PC-9 (cell line): ENCODE measurements around the gene FAU. TPM values are rescaled to one million over a fixed set of nuclear protein-coding genes. Genes with fewer than 3 reads are reported as not detected.

ENCODE experiments used
- BruUV-seq: library from RNA; stranded (reverse); fragments of 400-500 nt; replicated peaks from 2 replicates; lab custom pipeline; 2021; lab: Mats Ljungman, UMichigan
- CTCF ChIA-PET: fragments of 300-600 bp; sonication (Branson Sonifier 250); formaldehyde crosslinking; loops from one replicate; lab custom pipeline; 2022; ENCODE audit warnings: antibody characterized with exemption; lab: Charles Lee
- POLR2A ChIA-PET: fragments of 300-600 bp; sonication (Branson Sonifier 250); formaldehyde crosslinking; loops from one replicate; lab custom pipeline; 2022; ENCODE audit warnings: antibody characterized with exemption; ENCODE audit not compliant: unreplicated experiment; lab: Charles Lee
- DNase-seq, 2 experiments: peaks; one replicate each; pipeline versions ENCODE4 v3.0.0 to v3.0.0-alpha.2; 2015 to 2022; ENCODE audit warnings: mixed read lengths in 1 of 2
- H2AFZ ChIP-seq: fragments of 200-600 bp; sonication (generic); 2 replicates; pipeline ENCODE4 v1.8.1; 2017; ENCODE audit warnings: antibody characterized with exemption
- H3F3A ChIP-seq: fragments of 200-600 bp; sonication (generic); 2 replicates; pipeline ENCODE4 v1.8.1; 2017; ENCODE audit warnings: antibody characterized with exemption, mild to moderate bottlenecking, low read depth; ENCODE audit not compliant: insufficient read depth
- H3K27ac ChIP-seq: fragments of 200-600 bp; sonication (generic); 2 replicates; pipeline ENCODE4 v1.6.1; 2016; ENCODE audit warnings: mixed run types
- H3K27me3 ChIP-seq: fragments of 200-600 bp; sonication (generic); 2 replicates; pipeline ENCODE4 v1.6.1; 2016; ENCODE audit warnings: low read depth, mixed run types; ENCODE audit not compliant: insufficient read depth
- H3K36me3 ChIP-seq: fragments of 200-600 bp; sonication (generic); 2 replicates; pipeline ENCODE4 v1.6.1; 2016; ENCODE audit warnings: low read depth, mixed run types
- H3K4me1 ChIP-seq: fragments of 200-600 bp; sonication (generic); replicated peaks from 2 replicates; pipeline ENCODE4 v1.6.1; 2016; ENCODE audit warnings: mixed run types; ENCODE audit not compliant: insufficient read depth
- H3K4me2 ChIP-seq: fragments of 200-600 bp; sonication (generic); 2 replicates; pipeline ENCODE4 v1.6.1; 2017; ENCODE audit warnings: mixed run types
- H3K4me3 ChIP-seq: fragments of 200-600 bp; sonication (generic); 2 replicates; pipeline ENCODE4 v1.6.1; 2016; ENCODE audit warnings: mixed run types
- H3K79me2 ChIP-seq: fragments of 200-600 bp; sonication (generic); 2 replicates; pipeline ENCODE4 v1.6.1; 2017; ENCODE audit warnings: low read depth, mixed run types
- H3K9me2 ChIP-seq: fragments of 200-600 bp; sonication (generic); 2 replicates; pipeline ENCODE4 v1.8.1; 2017; ENCODE audit warnings: mild to moderate bottlenecking; ENCODE audit not compliant: insufficient read depth
- H3K9me3 ChIP-seq: fragments of 200-600 bp; sonication (generic); 2 replicates; pipeline ENCODE4 v1.8.1; 2016; ENCODE audit warnings: low read depth; ENCODE audit not compliant: insufficient read depth
- H4K20me1 ChIP-seq: fragments of 200-600 bp; sonication (generic); 2 replicates; pipeline ENCODE4 v1.8.1; 2017; ENCODE audit not compliant: insufficient read depth
- EZH2 ChIP-seq: fragments of 200-600 bp; sonication (generic); IDR thresholded peaks from 2 replicates; pipeline ENCODE4 v1.8.0; 2017; ENCODE audit warnings: antibody characterized with exemption, low read depth
- intact Hi-C: fragments of 100-400 bp; cut with micrococcal nuclease; formaldehyde crosslinking; loops from one replicate; pipeline ENCODE4 v1.10.0; 2022; ENCODE audit not compliant: unreplicated experiment
- microRNA-seq: library from miRNA; unstranded; fragments of <30 nt; microRNA quantifications from one replicate; pipeline ENCODE4 v1.2.0, GENCODE V29; 2021; ENCODE audit warnings: borderline number of aligned reads, borderline replicate concordance
- total RNA-seq: library from RNA; stranded (reverse); gene quantifications from 2 replicates; pipeline ENCODE4 v1.2.3, GENCODE V29; 2021
- TF ChIP-seq, protein P1 (sequence below): fragments of 200-600 bp; sonication (generic); conservative IDR thresholded peaks from 2 replicates; pipeline ENCODE4 v1.6.1; 2017; ENCODE audit warnings: mixed run types, antibody characterized with exemption, mild to moderate bottlenecking, moderate library complexity

FAU gene
- total RNA-seq, 1 experiment from 2014 or later: 973 TPM

DNA sequence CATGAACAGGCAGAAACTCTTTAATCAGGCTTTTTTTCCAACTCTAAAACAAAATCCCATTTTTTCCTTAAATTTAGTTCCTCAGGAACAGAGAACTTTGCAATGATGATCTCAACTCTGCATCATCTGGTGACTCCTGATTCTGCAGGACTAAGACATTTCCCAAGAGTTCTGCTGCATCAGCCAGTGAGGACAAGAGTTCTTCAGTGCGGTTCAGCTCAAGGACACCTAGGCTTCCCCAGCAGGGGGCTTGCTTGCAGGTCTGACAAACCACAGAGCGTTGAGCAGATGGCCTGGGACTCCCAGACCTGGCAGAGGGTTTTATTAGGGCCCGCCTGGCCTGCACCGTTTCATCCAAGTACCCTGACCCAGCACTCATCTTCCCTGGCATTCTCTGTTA is 44.5 kb downstream of the FAU start:
- H4K20me1 ChIP-seq: no peaks in the 10 kb centered on the region
- BruUV-seq: no TSS peak
- peaks cover 10% of the 10 kb centered on the region for H3K36me3 ChIP-seq
- H3K4me2 ChIP-seq: no peak overlapping the region
- no peaks in the 10 kb centered on the region for H3K9me3 ChIP-seq
- no peak overlapping the region for H3K4me3 ChIP-seq
- intact Hi-C loops: no loop called here
- H3K9me2 ChIP-seq: no peaks in the 10 kb centered on the region
- peaks cover 26% of the 10 kb centered on the region for H3F3A ChIP-seq
- no peak overlapping the region for H3K27ac ChIP-seq
- DNase-seq: peak in 1 of 2 experiments; percentile 34
- no peaks in the 10 kb centered on the region for H3K27me3 ChIP-seq
- ChIA-PET POLR2A (no interaction called here), CTCF (no interaction called here)
- peaks cover 17% of the 10 kb centered on the region for H3K79me2 ChIP-seq
- TF ChIP-seq, protein P1, sequence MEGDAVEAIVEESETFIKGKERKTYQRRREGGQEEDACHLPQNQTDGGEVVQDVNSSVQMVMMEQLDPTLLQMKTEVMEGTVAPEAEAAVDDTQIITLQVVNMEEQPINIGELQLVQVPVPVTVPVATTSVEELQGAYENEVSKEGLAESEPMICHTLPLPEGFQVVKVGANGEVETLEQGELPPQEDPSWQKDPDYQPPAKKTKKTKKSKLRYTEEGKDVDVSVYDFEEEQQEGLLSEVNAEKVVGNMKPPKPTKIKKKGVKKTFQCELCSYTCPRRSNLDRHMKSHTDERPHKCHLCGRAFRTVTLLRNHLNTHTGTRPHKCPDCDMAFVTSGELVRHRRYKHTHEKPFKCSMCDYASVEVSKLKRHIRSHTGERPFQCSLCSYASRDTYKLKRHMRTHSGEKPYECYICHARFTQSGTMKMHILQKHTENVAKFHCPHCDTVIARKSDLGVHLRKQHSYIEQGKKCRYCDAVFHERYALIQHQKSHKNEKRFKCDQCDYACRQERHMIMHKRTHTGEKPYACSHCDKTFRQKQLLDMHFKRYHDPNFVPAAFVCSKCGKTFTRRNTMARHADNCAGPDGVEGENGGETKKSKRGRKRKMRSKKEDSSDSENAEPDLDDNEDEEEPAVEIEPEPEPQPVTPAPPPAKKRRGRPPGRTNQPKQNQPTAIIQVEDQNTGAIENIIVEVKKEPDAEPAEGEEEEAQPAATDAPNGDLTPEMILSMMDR: no peak
- TF ChIP-seq EZH2: no peak
- H3K4me1 ChIP-seq: peaks cover under 1% of the 10 kb centered on the region; the same call in 1 of the 2 replicates
- no peak overlapping the region for H2AFZ ChIP-seq

DNA sequence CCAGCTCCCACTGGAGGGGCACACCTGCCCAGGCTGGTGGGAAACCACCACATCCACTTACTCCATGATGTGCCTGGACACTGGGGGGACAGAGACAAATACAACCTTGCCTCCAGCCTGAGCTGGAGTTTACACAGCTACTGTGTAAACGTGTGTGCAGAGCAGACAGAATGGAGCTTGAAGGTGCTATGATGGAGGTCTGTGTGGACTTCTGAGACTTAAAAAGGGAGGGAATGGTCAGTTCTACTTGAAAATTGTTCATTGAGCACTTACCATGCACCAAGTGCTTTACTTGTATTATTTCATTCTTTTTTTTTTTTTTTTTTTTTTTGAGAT is 49.3 kb downstream of the FAU start:
- TF ChIP-seq EZH2: no peak
- TF ChIP-seq, protein P1: no peak
- ChIA-PET POLR2A (interaction anchor here (0.6 kb wide), 1 partner anchor 831 kb away, joined by 4 read pairs; no protein-coding TSS in a partner anchor), CTCF (no interaction called here)
- Histone ChIP-seq H3K79me2 (no peaks in the 10 kb centered on the region), H3F3A (peaks cover 18% of the 10 kb centered on the region), H3K4me3 (no peak overlapping the region), H3K9me3 (no peaks in the 10 kb centered on the region), H3K27ac (no peak overlapping the region), H4K20me1 (no peaks in the 10 kb centered on the region), H3K9me2 (no peaks in the 10 kb centered on the region), H3K4me2 (no peak overlapping the region), H3K36me3 (no peaks in the 10 kb centered on the region), H3K27me3 (no peaks in the 10 kb centered on the region), H3K4me1 (no peaks in the 10 kb centered on the region), H2AFZ (no peak overlapping the region)
- no TSS peak for BruUV-seq
- intact Hi-C loops: no loop called here
- peak in 1 of 2 experiments; percentile 27 for DNase-seq

DNA sequence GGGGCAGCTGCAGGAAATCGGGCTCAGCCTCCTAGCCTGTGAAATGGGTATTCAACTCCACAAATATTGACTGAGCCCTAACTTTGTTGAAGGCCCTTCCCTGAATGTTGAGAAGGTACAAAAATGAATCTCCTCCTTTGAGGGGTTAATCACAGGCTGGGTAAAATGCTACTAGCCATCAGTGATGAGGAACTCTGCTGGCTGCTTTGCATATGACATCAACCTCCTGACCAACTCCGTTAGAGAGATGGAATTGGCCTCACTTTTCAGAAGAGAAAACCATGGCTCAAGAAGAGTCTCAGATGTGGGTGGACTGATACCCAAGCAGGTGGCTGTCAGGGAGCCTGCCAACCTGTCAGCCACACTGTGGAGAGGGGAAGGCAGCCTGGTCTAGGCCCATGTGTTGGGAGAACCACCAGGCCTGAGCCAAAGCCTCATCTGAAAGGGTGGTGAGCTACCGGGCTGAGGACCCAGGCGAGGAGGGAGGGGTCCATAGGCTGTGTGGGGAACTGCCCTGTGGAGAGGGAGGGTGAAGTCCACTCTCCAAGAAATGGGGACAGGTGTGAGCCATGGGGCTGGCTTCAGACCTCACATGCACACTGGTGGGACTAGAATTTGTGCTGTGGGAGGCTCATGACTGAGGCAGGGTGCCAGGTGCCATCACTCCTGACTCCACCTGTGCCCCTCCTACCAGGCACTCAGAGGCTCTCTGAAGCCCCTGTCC is 49.9 kb downstream of the FAU start:
- H3K4me3 ChIP-seq: no peak overlapping the region
- BruUV-seq: no TSS peak
- ChIA-PET POLR2A (no interaction called here), CTCF (no interaction called here)
- no peaks in the 10 kb centered on the region for H3K4me1 ChIP-seq
- no peak overlapping the region for H3K4me2 ChIP-seq
- no peak overlapping the region for H3K27ac ChIP-seq
- H3K9me3 ChIP-seq: no peaks in the 10 kb centered on the region
- no peaks in the 10 kb centered on the region for H3K36me3 ChIP-seq
- intact Hi-C loops: no loop called here
- peak in 1 of 2 experiments; percentile 15 for DNase-seq
- no peak overlapping the region for H2AFZ ChIP-seq
- no peaks in the 10 kb centered on the region for H3K9me2 ChIP-seq
- H3K79me2 ChIP-seq: no peaks in the 10 kb centered on the region
- H3F3A ChIP-seq: peaks cover 14% of the 10 kb centered on the region
- no peak for TF ChIP-seq EZH2
- TF ChIP-seq, protein P1: no peak
- no peaks in the 10 kb centered on the region for H4K20me1 ChIP-seq
- H3K27me3 ChIP-seq: no peaks in the 10 kb centered on the region

Small RNA genes within 50 kb of the gene (microRNA-seq; reads per million reads assigned to microRNA genes)
- gene MIR6751: not detected

Other genes starting within 250 kb of the FAU start
- gene EHD1, start 243.5 kb downstream of the FAU start, total RNA-seq: 110 and 134 TPM in 2 replicates
- gene ATG2A, start 204.9 kb downstream of the FAU start, total RNA-seq: 48.2 and 53.2 TPM in 2 replicates
- 13.7 and 13.9 TPM in 2 replicates for gene PPP2R5B, start 197.4 kb downstream of the FAU start, total RNA-seq
- gene GPHA2, start 186.2 kb downstream of the FAU start, total RNA-seq: 1.0 and 2.1 TPM in 2 replicates
- 4.5 and 7.1 TPM in 2 replicates for gene MAJIN, start 150.0 kb downstream of the FAU start, total RNA-seq
- 0.46 and 1.2 TPM in 2 replicates for gene BATF2, start 125.2 kb downstream of the FAU start, total RNA-seq
- 97.5 and 106 TPM in 2 replicates for gene ARL2, start 108.0 kb downstream of the FAU start, total RNA-seq
- gene SNX15, start 94.7 kb downstream of the FAU start, total RNA-seq: 38.2 and 40.6 TPM in 2 replicates
- gene SAC3D1, start 80.9 kb downstream of the FAU start, total RNA-seq: 33.9 and 48.0 TPM in 2 replicates
- not detected in 2 replicates for gene NAALADL1, start 63.6 kb downstream of the FAU start, total RNA-seq
- gene CDCA5, start 38.1 kb downstream of the FAU start, total RNA-seq: 86.4 and 97.8 TPM in 2 replicates
- 63.6 and 68.2 TPM in 2 replicates for gene ZFPL1, start 37.9 kb downstream of the FAU start, total RNA-seq
- gene VPS51, start 25.9 kb downstream of the FAU start, total RNA-seq: 113 and 279 TPM in 2 replicates
- 49.5 and 72.3 TPM in 2 replicates for gene TM7SF2, start 10.3 kb downstream of the FAU start, total RNA-seq
- 13.7 and 22.3 TPM in 2 replicates for gene ZNHIT2, start 4.4 kb downstream of the FAU start, total RNA-seq
- 84.5 and 95.0 TPM in 2 replicates for gene MRPL49, start 187 bp upstream of the FAU start, total RNA-seq
- 40.9 and 51.5 TPM in 2 replicates for gene SYVN1, start 12.4 kb upstream of the FAU start, total RNA-seq
- gene SPDYC, start 48.1 kb upstream of the FAU start, total RNA-seq: not detected in 2 replicates
- 502 and 559 TPM in 2 replicates for gene CAPN1, start 59.8 kb upstream of the FAU start, total RNA-seq
- gene POLA2, start 139.8 kb upstream of the FAU start, total RNA-seq: 37.1 and 39.3 TPM in 2 replicates
- gene CDC42EP2, start 192.7 kb upstream of the FAU start, total RNA-seq: 17.8 and 20.8 TPM in 2 replicates
- 75.6 and 80.6 TPM in 2 replicates for gene DPF2, start 211.7 kb upstream of the FAU start, total RNA-seq
- gene TIGD3, start 232.6 kb upstream of the FAU start, total RNA-seq: 1.7 and 1.8 TPM in 2 replicates